ENCODE results near the gene LTF.

GRCh38 chr3:46500656-46501635 is 36.2 kb upstream of the LTF start:
- TF ChIP-seq CTCF (IDR thresholded peaks at IDR 0.05 in 2 of 3, conservative IDR thresholded peaks at IDR 0.05 in 1 of 3; ENCODE audit: borderline replicate concordance in 1 of 3, insufficient read depth in 1 of 3, low read depth in 2 of 3, low read length in 2 of 3) (no peak), POLR2A (IDR thresholded peaks at IDR 0.05; ENCODE audit: borderline replicate concordance, extremely low read depth, insufficient read depth, insufficient read length) (no peak), FOSL1 (IDR thresholded peaks at IDR 0.05; ENCODE audit: low read depth) (no peak), EGR1 (IDR thresholded peaks at IDR 0.05; ENCODE audit: low read depth) (no peak), SRF (IDR thresholded peaks at IDR 0.05; ENCODE audit: low read depth) (no peak), POLR2AphosphoS5 (IDR thresholded peaks at IDR 0.05; ENCODE audit: low read depth, low read length) (no peak), CBX3 (IDR thresholded peaks at IDR 0.05; ENCODE audit: low read depth) (no peak), MAX (IDR thresholded peaks at IDR 0.05) (no peak), EZH2 (IDR thresholded peaks at IDR 0.05) (no peak), ATF3 (IDR thresholded peaks at IDR 0.05) (no peak)
